K562 (cell line): ENCODE results near the gene NR4A2. TPM values are rescaled to one million over a fixed set of nuclear protein-coding genes. Genes with fewer than 3 reads are reported as not detected.

Experiments used
- CREB1 ChIP-seq, 2 experiments: sonication (generic) in 1 of 2; formaldehyde crosslinking in 1 of 2; IDR thresholded peaks; 2 replicates each; pipeline versions ENCODE4 v1.6.1 to v1.8.0; 2012 to 2022; ENCODE audit warnings: inconsistent platforms in 1 of 2, mild to moderate bottlenecking in 1 of 2, missing genetic modification reagents in 1 of 2, moderate library complexity in 1 of 2
- KLF10 ChIP-seq: fragments of 250-450 bp; sonication (Bioruptor Pico); IDR thresholded peaks from 2 replicates; pipeline ENCODE4 v1.6.1; 2021; ENCODE audit warnings: matching md5 sums
- PRPF4 ChIP-seq: fragments of 200-400 bp; formaldehyde crosslinking; IDR thresholded peaks from one replicate; pipeline ENCODE4 v1.6.1; 2017; ENCODE audit warnings: low read length, low read depth, mild to moderate bottlenecking; ENCODE audit not compliant: insufficient read depth, poor library complexity, severe bottlenecking
- SMAD4 ChIP-seq: fragments of 250-450 bp; sonication (Bioruptor Pico); conservative IDR thresholded peaks from 2 replicates; pipeline ENCODE4 v1.8.0; 2021; ENCODE audit warnings: inconsistent platforms, mild to moderate bottlenecking, moderate library complexity
- TCF3 ChIP-seq: sonication (generic); formaldehyde crosslinking; IDR thresholded peaks from 2 replicates; pipeline ENCODE4 v1.4.0; 2020; ENCODE audit warnings: mild to moderate bottlenecking, missing genetic modification reagents
- ZBTB7A ChIP-seq: IDR thresholded peaks from 2 replicates; pipeline ENCODE4 v1.6.1; 2011; ENCODE audit warnings: low read depth, mild to moderate bottlenecking, low read length, moderate library complexity, borderline replicate concordance; ENCODE audit not compliant: control insufficient read depth
- polyA plus RNA-seq, 8 experiments: library from polyadenylated mRNA; depleted of rRNA in 4 of 8; stranded (reverse) in 5 of 8; unstranded in 3 of 8; fragments of >200 nt; fragmentation: Nextera tagmentation in 2 of 8; fragmentation: Illumina TruSeq in 1 of 8; extraction: Ambion mirVana in 2 of 8; extraction: Trizol in 1 of 8; gene quantifications; 2 replicates each; pipeline versions ENCODE4 v1.2.1 to v1.2.3, GENCODE V29; 2011 to 2014; ENCODE audit warnings: inconsistent platforms in 1 of 8, missing spikeins in 1 of 8
- total RNA-seq, 7 experiments: library from RNA; depleted of rRNA in 6 of 7; stranded (reverse); fragments of >200 nt in 6 of 7; fragmentation: Illumina TruSeq in 2 of 7; extraction: Trizol in 2 of 7; gene quantifications; 2 replicates each; pipeline versions ENCODE4 v1.2.1 to v1.2.3, GENCODE V29; 2011 to 2021; ENCODE audit warnings: low replicate concordance in 1 of 7
- TF ChIP-seq, protein P1 (sequence below): fragments of 200-800 bp; sonication (Bioruptor generic); IDR thresholded peaks from 2 replicates; pipeline ENCODE4 v1.6.1; 2016; ENCODE audit warnings: missing genetic modification characterization, missing compliant biosample characterization
- TF ChIP-seq, protein P2 (sequence below), 3 experiments: IDR thresholded peaks in 2 of 3; conservative IDR thresholded peaks in 1 of 3; 2 replicates each; pipeline ENCODE4 v1.5.1; 2011 to 2012; ENCODE audit warnings: low read length in 3 of 3, mild to moderate bottlenecking in 3 of 3, control low read depth in 2 of 3, improper control_type of control experiment in 1 of 3, inconsistent platforms in 1 of 3, low read depth in 1 of 3, mixed read lengths in 1 of 3, moderate library complexity in 1 of 3; ENCODE audit not compliant: insufficient read depth in 2 of 3
- TF ChIP-seq, protein P3 (sequence below): fragments of 450-650 bp; IDR thresholded peaks from 2 replicates; pipeline ENCODE4 v1.6.1; 2016; ENCODE audit warnings: low read depth

Gene NR4A2
- total and polyA plus RNA-seq, 9 of the 15 experiments (the other 6 are each of a cell fraction or from before 2014, with no cell fraction given): 0.94 to 5.1 (median 1.3) TPM

DNA sequence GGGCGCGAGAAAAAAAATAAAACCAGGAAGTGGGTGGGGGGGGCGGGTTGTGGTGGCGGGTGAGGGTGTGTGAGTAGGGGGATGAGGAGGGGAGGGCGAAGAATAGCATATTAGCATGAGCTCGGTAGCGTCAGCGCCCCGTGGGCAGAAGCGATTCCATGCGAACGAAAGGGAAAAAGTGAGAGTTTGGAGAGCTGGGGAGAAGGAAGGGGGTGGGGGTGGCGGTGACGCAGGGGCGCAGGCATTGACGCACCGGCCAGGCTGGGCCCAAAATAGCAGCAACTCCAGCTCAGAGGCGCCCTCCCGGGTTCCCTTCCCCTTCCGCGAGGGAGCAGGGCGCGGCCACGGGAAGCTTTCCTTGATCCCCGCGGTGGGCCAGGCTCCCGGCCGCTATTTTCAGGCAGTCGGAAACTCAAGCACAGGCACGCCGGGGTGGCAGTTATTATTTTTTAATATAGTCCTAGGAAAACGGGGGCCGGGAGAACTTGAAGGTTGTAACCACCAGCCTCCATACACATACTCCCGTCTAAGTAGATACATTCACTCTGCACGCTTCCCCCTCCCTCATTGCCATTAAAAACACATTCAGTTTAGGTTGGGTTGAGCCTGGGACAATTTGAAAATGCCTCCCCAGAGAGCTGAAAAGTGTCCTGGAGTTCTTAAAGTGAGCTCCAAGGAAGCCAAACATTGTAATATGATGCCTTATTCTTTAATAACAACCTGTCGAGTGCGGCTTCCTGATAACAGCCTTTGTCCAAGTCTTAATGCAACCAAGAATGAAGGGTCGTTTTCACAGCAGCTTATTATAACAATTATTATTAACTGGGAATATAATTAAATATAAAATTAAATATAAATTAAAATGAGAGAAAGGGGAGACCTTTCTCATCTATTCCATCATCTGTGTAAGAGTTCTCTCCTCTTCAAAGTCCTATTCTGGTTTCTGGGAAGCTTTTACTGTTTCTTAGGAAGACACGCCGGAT lies 2.3 kb upstream of the NR4A2 start (continued):
- TF ChIP-seq ZBTB7A (peak; percentile 74), SMAD4 (0 out of 2 replicates have a peak, but pooled peaks have one; percentile 14), KLF10 (no peak), TCF3 (no peak), PRPF4 (no peak), CREB1 (IDR thresholded peaks at IDR 0.05) (peak; percentile 90), CREB1 (CRISPR knock-in tag; IDR thresholded peaks at IDR 0.05) (peak; percentile 86)
- TF ChIP-seq, protein P1, sequence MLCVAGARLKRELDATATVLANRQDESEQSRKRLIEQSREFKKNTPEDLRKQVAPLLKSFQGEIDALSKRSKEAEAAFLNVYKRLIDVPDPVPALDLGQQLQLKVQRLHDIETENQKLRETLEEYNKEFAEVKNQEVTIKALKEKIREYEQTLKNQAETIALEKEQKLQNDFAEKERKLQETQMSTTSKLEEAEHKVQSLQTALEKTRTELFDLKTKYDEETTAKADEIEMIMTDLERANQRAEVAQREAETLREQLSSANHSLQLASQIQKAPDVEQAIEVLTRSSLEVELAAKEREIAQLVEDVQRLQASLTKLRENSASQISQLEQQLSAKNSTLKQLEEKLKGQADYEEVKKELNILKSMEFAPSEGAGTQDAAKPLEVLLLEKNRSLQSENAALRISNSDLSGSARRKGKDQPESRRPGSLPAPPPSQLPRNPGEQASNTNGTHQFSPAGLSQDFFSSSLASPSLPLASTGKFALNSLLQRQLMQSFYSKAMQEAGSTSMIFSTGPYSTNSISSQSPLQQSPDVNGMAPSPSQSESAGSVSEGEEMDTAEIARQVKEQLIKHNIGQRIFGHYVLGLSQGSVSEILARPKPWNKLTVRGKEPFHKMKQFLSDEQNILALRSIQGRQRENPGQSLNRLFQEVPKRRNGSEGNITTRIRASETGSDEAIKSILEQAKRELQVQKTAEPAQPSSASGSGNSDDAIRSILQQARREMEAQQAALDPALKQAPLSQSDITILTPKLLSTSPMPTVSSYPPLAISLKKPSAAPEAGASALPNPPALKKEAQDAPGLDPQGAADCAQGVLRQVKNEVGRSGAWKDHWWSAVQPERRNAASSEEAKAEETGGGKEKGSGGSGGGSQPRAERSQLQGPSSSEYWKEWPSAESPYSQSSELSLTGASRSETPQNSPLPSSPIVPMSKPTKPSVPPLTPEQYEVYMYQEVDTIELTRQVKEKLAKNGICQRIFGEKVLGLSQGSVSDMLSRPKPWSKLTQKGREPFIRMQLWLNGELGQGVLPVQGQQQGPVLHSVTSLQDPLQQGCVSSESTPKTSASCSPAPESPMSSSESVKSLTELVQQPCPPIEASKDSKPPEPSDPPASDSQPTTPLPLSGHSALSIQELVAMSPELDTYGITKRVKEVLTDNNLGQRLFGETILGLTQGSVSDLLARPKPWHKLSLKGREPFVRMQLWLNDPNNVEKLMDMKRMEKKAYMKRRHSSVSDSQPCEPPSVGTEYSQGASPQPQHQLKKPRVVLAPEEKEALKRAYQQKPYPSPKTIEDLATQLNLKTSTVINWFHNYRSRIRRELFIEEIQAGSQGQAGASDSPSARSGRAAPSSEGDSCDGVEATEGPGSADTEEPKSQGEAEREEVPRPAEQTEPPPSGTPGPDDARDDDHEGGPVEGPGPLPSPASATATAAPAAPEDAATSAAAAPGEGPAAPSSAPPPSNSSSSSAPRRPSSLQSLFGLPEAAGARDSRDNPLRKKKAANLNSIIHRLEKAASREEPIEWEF (CRISPR knock-in tag): peak; percentile 83
- TF ChIP-seq, protein P2, sequence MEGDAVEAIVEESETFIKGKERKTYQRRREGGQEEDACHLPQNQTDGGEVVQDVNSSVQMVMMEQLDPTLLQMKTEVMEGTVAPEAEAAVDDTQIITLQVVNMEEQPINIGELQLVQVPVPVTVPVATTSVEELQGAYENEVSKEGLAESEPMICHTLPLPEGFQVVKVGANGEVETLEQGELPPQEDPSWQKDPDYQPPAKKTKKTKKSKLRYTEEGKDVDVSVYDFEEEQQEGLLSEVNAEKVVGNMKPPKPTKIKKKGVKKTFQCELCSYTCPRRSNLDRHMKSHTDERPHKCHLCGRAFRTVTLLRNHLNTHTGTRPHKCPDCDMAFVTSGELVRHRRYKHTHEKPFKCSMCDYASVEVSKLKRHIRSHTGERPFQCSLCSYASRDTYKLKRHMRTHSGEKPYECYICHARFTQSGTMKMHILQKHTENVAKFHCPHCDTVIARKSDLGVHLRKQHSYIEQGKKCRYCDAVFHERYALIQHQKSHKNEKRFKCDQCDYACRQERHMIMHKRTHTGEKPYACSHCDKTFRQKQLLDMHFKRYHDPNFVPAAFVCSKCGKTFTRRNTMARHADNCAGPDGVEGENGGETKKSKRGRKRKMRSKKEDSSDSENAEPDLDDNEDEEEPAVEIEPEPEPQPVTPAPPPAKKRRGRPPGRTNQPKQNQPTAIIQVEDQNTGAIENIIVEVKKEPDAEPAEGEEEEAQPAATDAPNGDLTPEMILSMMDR (IDR thresholded peaks at IDR 0.05 in 2 of 3, conservative IDR thresholded peaks at IDR 0.05 in 1 of 3; ENCODE audit: insufficient read depth in 2 of 3, low read depth in 1 of 3, low read length in 3 of 3): peak; percentile 23 to 50 (median 25); a peak in 3 of 6 replicates
- TF ChIP-seq, protein P3, sequence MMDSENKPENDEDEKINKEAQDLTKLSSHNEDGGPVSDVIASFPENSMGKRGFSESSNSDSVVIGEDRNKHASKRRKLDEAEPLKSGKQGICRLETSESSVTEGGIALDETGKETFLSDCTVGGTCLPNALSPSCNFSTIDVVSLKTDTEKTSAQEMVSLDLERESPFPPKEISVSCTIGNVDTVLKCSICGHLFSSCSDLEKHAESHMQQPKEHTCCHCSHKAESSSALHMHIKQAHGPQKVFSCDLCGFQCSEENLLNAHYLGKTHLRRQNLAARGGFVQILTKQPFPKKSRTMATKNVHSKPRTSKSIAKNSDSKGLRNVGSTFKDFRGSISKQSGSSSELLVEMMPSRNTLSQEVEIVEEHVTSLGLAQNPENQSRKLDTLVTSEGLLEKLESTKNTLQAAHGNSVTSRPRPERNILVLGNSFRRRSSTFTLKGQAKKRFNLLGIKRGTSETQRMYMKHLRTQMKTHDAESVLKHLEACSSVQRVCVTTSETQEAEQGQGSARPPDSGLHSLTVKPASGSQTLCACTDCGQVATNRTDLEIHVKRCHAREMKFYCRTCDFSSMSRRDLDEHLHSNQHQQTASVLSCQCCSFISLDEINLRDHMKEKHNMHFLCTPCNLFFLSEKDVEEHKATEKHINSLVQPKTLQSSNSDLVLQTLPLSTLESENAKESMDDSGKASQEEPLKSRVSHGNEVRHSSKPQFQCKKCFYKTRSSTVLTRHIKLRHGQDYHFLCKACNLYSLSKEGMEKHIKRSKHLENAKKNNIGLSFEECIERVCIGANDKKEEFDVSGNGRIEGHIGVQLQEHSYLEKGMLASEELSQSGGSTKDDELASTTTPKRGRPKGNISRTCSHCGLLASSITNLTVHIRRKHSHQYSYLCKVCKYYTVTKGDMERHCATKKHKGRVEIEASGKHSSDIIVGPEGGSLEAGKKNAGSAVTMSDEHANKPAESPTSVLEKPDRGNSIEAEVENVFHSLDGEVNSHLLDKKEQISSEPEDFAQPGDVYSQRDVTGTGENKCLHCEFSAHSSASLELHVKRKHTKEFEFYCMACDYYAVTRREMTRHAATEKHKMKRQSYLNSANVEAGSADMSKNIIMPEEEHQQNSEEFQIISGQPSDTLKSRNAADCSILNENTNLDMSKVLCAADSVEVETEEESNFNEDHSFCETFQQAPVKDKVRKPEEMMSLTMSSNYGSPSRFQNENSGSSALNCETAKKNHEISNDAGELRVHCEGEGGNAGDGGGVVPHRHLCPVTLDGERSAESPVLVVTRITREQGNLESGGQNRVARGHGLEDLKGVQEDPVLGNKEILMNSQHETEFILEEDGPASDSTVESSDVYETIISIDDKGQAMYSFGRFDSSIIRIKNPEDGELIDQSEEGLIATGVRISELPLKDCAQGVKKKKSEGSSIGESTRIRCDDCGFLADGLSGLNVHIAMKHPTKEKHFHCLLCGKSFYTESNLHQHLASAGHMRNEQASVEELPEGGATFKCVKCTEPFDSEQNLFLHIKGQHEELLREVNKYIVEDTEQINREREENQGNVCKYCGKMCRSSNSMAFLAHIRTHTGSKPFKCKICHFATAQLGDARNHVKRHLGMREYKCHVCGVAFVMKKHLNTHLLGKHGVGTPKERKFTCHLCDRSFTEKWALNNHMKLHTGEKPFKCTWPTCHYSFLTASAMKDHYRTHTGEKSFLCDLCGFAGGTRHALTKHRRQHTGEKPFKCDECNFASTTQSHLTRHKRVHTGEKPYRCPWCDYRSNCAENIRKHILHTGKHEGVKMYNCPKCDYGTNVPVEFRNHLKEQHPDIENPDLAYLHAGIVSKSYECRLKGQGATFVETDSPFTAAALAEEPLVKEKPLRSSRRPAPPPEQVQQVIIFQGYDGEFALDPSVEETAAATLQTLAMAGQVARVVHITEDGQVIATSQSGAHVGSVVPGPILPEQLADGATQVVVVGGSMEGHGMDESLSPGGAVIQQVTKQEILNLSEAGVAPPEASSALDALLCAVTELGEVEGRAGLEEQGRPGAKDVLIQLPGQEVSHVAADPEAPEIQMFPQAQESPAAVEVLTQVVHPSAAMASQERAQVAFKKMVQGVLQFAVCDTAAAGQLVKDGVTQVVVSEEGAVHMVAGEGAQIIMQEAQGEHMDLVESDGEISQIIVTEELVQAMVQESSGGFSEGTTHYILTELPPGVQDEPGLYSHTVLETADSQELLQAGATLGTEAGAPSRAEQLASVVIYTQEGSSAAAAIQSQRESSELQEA: no peak
